Stimulated activated CD8-positive, alpha-beta memory T cell treated with anti-CD3 and anti-CD28 coated beads, Interleukin-15, amount 100 ng/mL, for 48 hours (primary cell): ENCODE measurements around the gene NELFA.

ENCODE experiments used
- DNase-seq, 2 donors: peaks; one replicate each; pipeline ENCODE4 v3.0.0-alpha.2; 2020; ENCODE audit warnings: low read depth in 2 of 2

NELFA gene

GRCh38 chr4:1982124-1983052 lies 26.4 kb downstream of the NELFA start:
- no peak for DNase-seq

- DNase-seq: no peak
Measured at GRCh38 chr4:1981251-1982058, 27.3 kb downstream of the NELFA start.

- no peak for DNase-seq
Measured at GRCh38 chr4:1980561-1981041, 28.2 kb downstream of the NELFA start.

- no peak for DNase-seq
Measured at GRCh38 chr4:1979477-1980196, 29.1 kb downstream of the NELFA start.

- DNase-seq: no peak
Measured at GRCh38 chr4:1978741-1979476, 29.9 kb downstream of the NELFA start.

GRCh38 chr4:1978226-1978625 lies 30.5 kb downstream of the NELFA start:
- no peak for DNase-seq

- DNase-seq: no peak
Measured at GRCh38 chr4:1976416-1977352, 32.1 kb downstream of the NELFA start.

- DNase-seq: no peak
Measured at GRCh38 chr4:1975880-1976279, 32.9 kb downstream of the NELFA start.

GRCh38 chr4:1975391-1975801 lies 33.4 kb downstream of the NELFA start:
- DNase-seq: no peak

GRCh38 chr4:1974840-1975239 lies 33.9 kb downstream of the NELFA start:
- no peak for DNase-seq

- DNase-seq: no peak
Measured at GRCh38 chr4:1973661-1974060, 35.1 kb downstream of the NELFA start.

- DNase-seq: no peak
Measured at GRCh38 chr4:1973218-1973617, 35.6 kb downstream of the NELFA start.

GRCh38 chr4:1972414-1972813 lies 36.4 kb downstream of the NELFA start:
- no peak for DNase-seq

- no peak for DNase-seq
Measured at GRCh38 chr4:1971456-1972200, 37.1 kb downstream of the NELFA start.

GRCh38 chr4:1970926-1971325 lies 37.8 kb downstream of the NELFA start:
- no peak for DNase-seq

- DNase-seq: no peak
Measured at GRCh38 chr4:1969928-1970723, 38.6 kb downstream of the NELFA start.

GRCh38 chr4:1968686-1969295 lies 40.0 kb downstream of the NELFA start:
- DNase-seq: no peak

- DNase-seq: no peak
Measured at GRCh38 chr4:1967512-1968149, 41.1 kb downstream of the NELFA start.
